ENCODE data around the gene TNFRSF12A.
A peak's percentile ranks its signal among the peaks of the same experiment; 100 is the strongest.

The TNFRSF12A gene

GRCh38 chr16:3020247-3020603 is at the start of gene TNFRSF12A:
Gene TNFRSF12A, plus strand, starts transcription at chr16:3020368. Its CDS starts 30 bp downstream, at chr16:3020398.
- in situ Hi-C loops (cut with MboI; ENCODE audit: low sequenced_read_pairs, unreplicated experiment): no loop called here
- no peak for TF ChIP-seq CTCF (IDR thresholded peaks at IDR 0.05; ENCODE audit: borderline replicate concordance, control extremely low read depth, extremely low read depth, insufficient read depth, missing control alignments)
- peak; percentile 93 for DNase-seq (ENCODE audit: low spot score)

GRCh38 chr16:2970563-2970962 is 49.6 kb upstream of the TNFRSF12A start:
- in situ Hi-C loops (cut with MboI; ENCODE audit: low sequenced_read_pairs, unreplicated experiment): no loop called here
- no peak for DNase-seq (ENCODE audit: low spot score)
- no peak for TF ChIP-seq CTCF (IDR thresholded peaks at IDR 0.05; ENCODE audit: borderline replicate concordance, control extremely low read depth, extremely low read depth, insufficient read depth, missing control alignments)

- TF ChIP-seq CTCF (IDR thresholded peaks at IDR 0.05; ENCODE audit: borderline replicate concordance, control extremely low read depth, extremely low read depth, insufficient read depth, missing control alignments): no peak
- DNase-seq (ENCODE audit: low spot score): no peak
- in situ Hi-C loops (cut with MboI; ENCODE audit: low sequenced_read_pairs, unreplicated experiment): no loop called here
These were observed 48.8 kb upstream of the TNFRSF12A start for GRCh38 chr16:2971134-2971984.

GRCh38 chr16:2971985-2972784 is 48.0 kb upstream of the TNFRSF12A start:
- in situ Hi-C loops (cut with MboI; ENCODE audit: low sequenced_read_pairs, unreplicated experiment): no loop called here
- DNase-seq (ENCODE audit: low spot score): no peak
- no peak for TF ChIP-seq CTCF (IDR thresholded peaks at IDR 0.05; ENCODE audit: borderline replicate concordance, control extremely low read depth, extremely low read depth, insufficient read depth, missing control alignments)

- TF ChIP-seq CTCF (IDR thresholded peaks at IDR 0.05; ENCODE audit: borderline replicate concordance, control extremely low read depth, extremely low read depth, insufficient read depth, missing control alignments): no peak
- no peak for DNase-seq (ENCODE audit: low spot score)
- in situ Hi-C loops (cut with MboI; ENCODE audit: low sequenced_read_pairs, unreplicated experiment): no loop called here
These were observed 47.1 kb upstream of the TNFRSF12A start for GRCh38 chr16:2973093-2973492.

- in situ Hi-C loops (cut with MboI; ENCODE audit: low sequenced_read_pairs, unreplicated experiment): no loop called here
- TF ChIP-seq CTCF (IDR thresholded peaks at IDR 0.05; ENCODE audit: borderline replicate concordance, control extremely low read depth, extremely low read depth, insufficient read depth, missing control alignments): no peak
- no peak for DNase-seq (ENCODE audit: low spot score)
These were observed 46.4 kb upstream of the TNFRSF12A start for GRCh38 chr16:2973605-2974318.
